ENCODE results near the gene RAC3. TPM values are rescaled to one million over a fixed set of nuclear protein-coding genes. Genes with fewer than 3 reads are reported as not detected.

RAC3 gene
- total RNA-seq, 1 experiment from 2014 or later, result 84.8 TPM

- Histone ChIP-seq H2BK15ac (ENCODE audit: low read depth, low read length) (no peak overlapping the region), H2AFZ (ENCODE audit: low read length) (no peak overlapping the region), H3K79me1 (ENCODE audit: insufficient read depth, low read depth, low read length, poor library complexity, severe bottlenecking) (peaks cover 2% of the 10 kb centered on the region), H3T11ph (ENCODE audit: low read length) (no peak overlapping the region), H3K23me2 (ENCODE audit: insufficient read length, low read depth, low read length, poor library complexity, severe bottlenecking) (no peaks in the 10 kb centered on the region), H4K91ac (ENCODE audit: insufficient read length, low read depth, low read length) (no peak overlapping the region), H2BK5ac (ENCODE audit: insufficient read length, low read length) (no peak overlapping the region), H3K9me3 (ENCODE audit: control insufficient read depth, low read depth, low read length) (no peaks in the 10 kb centered on the region), H3K18ac (ENCODE audit: insufficient read length, low read depth, low read length) (no peak overlapping the region), H2BK12ac (ENCODE audit: insufficient read length, low read depth, low read length) (no peak overlapping the region), H4K8ac (replicated peaks; ENCODE audit: insufficient read length, low read depth, low read length) (no peak overlapping the region), H3K79me2 (ENCODE audit: insufficient read depth, low read length) (no peaks in the 10 kb centered on the region), H3K27me3 (ENCODE audit: insufficient read depth, low read length) (no peaks in the 10 kb centered on the region), H4K5ac (ENCODE audit: insufficient read length, low read depth, low read length) (no peak overlapping the region), H3K4me1 (ENCODE audit: insufficient read depth, low read length) (no peaks in the 10 kb centered on the region), H3K4me2 (ENCODE audit: insufficient read depth, insufficient read length, low read length) (peak overlapping the region; percentile 72), H2BK20ac (ENCODE audit: low read depth, low read length, poor library complexity, severe bottlenecking) (no peak overlapping the region), H2BK120ac (ENCODE audit: low read depth, low read length, poor library complexity, severe bottlenecking) (no peak overlapping the region), H2AK5ac (ENCODE audit: insufficient read length, low read length) (no peak overlapping the region), H4K20me1 (ENCODE audit: control insufficient read depth, insufficient read depth, insufficient read length) (peaks cover 3% of the 10 kb centered on the region), H3K56ac (ENCODE audit: insufficient read length, low read depth, low read length) (no peak overlapping the region), H3K9ac (ENCODE audit: extremely low read depth, insufficient read length, low read length) (no peak overlapping the region), H3K4ac (ENCODE audit: low read depth, low read length) (no peak overlapping the region), H3K14ac (ENCODE audit: insufficient read depth, low read length) (no peak overlapping the region; the same call in 1 of the 2 replicates), H3K23ac (ENCODE audit: insufficient read length, low read depth, low read length) (no peak overlapping the region), H3K27ac (ENCODE audit: insufficient read length, low read depth, low read length) (no peak overlapping the region)
- H3K27me3 Mint-ChIP-seq (ENCODE audit: low read depth), result no peaks in the 10 kb centered on the region; the same call in 1 of the 2 replicates
- peaks cover 0 to 13% of the 10 kb centered on the region in 2 experiments; a peak in 2 of 4 replicates for H3K4me1 Mint-ChIP-seq
- no peaks in the 10 kb centered on the region for H3K9me3 Mint-ChIP-seq
- no peak overlapping the region; a peak in 1 of 7 replicates for H3K27ac Mint-ChIP-seq
- TF ChIP-seq, protein P1, sequence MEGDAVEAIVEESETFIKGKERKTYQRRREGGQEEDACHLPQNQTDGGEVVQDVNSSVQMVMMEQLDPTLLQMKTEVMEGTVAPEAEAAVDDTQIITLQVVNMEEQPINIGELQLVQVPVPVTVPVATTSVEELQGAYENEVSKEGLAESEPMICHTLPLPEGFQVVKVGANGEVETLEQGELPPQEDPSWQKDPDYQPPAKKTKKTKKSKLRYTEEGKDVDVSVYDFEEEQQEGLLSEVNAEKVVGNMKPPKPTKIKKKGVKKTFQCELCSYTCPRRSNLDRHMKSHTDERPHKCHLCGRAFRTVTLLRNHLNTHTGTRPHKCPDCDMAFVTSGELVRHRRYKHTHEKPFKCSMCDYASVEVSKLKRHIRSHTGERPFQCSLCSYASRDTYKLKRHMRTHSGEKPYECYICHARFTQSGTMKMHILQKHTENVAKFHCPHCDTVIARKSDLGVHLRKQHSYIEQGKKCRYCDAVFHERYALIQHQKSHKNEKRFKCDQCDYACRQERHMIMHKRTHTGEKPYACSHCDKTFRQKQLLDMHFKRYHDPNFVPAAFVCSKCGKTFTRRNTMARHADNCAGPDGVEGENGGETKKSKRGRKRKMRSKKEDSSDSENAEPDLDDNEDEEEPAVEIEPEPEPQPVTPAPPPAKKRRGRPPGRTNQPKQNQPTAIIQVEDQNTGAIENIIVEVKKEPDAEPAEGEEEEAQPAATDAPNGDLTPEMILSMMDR (conservative IDR thresholded peaks at IDR 0.05), result no peak
- peaks cover 6 to 42% (median 39%) of the 10 kb centered on the region in 3 experiments; a peak in 6 of 7 replicates for H3K36me3 Mint-ChIP-seq (ENCODE audit: insufficient read depth in 1 of 3, low read depth in 3 of 3)
- H3K4me3 Mint-ChIP-seq, result peak overlapping the region; percentile 83 to 89
- WGBS (ENCODE audit: extremely low coverage, insufficient read length, low lambda C conversion rate), result no CpG with 5 or more reads among the region's 19 CpGs
- DNase-seq, result no peak
These were observed 21.2 kb downstream of the RAC3 start for GRCh38 chr17:82052638-82053059.

Measured in H9 (cell line).